Panc1 (cell line): ENCODE results near the gene CNTRL. TPM values are rescaled to one million over a fixed set of nuclear protein-coding genes. Genes with fewer than 3 reads are reported as not detected.

Experiments used
- ATAC-seq: fragments of 200-7000 bp; cut with Tn5 transposase; 2 replicates; pipeline ENCODE4 v1.9.1; 2020; ENCODE audit warnings: mild to moderate bottlenecking, moderate library complexity
- BruUV-seq: library from RNA; stranded (reverse); fragments of 400-500 nt; replicated peaks from 2 replicates; lab custom pipeline; 2021; lab: Mats Ljungman, UMichigan
- CTCF ChIA-PET: fragments of 300-600 bp; sonication (Branson Sonifier 250); formaldehyde crosslinking; loops from one replicate; lab custom pipeline; 2022; ENCODE audit warnings: antibody characterized with exemption; lab: Charles Lee
- POLR2A ChIA-PET: fragments of 300-600 bp; sonication (Branson Sonifier 250); formaldehyde crosslinking; loops from one replicate; lab custom pipeline; 2022; ENCODE audit warnings: antibody characterized with exemption; lab: Charles Lee
- DNase-seq: peaks from one replicate; pipeline ENCODE4 v3.0.0-alpha.2; 2010; ENCODE audit warnings: low read depth, low spot score
- H3K27ac ChIP-seq: 2 replicates; pipeline ENCODE4 v1.5.1; 2011; ENCODE audit warnings: mild to moderate bottlenecking, low read length, inconsistent platforms
- H3K27me3 ChIP-seq: fragments of 200-500 bp; sonication (Bioruptor generic); 2 replicates; pipeline ENCODE4 v1.6.0; 2014; ENCODE audit warnings: low read length, inconsistent platforms; ENCODE audit not compliant: control insufficient read depth, insufficient read depth
- H3K36me3 ChIP-seq: fragments of 200-500 bp; sonication (Bioruptor generic); 2 replicates; pipeline ENCODE4 v1.5.1; 2014; ENCODE audit warnings: inconsistent platforms, mild to moderate bottlenecking, low read length, moderate library complexity; ENCODE audit not compliant: control insufficient read depth, insufficient read depth
- H3K4me1 ChIP-seq: 2 replicates; pipeline ENCODE4 v1.5.1; 2011; ENCODE audit warnings: inconsistent platforms, mild to moderate bottlenecking, low read length, moderate library complexity; ENCODE audit not compliant: control insufficient read depth, insufficient read depth
- H3K4me3 ChIP-seq, 2 experiments: 2 replicates each; pipeline ENCODE4 v1.5.1; 2011 to 2012; ENCODE audit warnings: low read depth in 2 of 2, low read length in 2 of 2, mild to moderate bottlenecking in 2 of 2, inconsistent platforms in 1 of 2, moderate library complexity in 1 of 2
- H3K9me3 ChIP-seq: fragments of 200-500 bp; sonication (Bioruptor generic); 2 replicates; pipeline ENCODE4 v1.5.1; 2014; ENCODE audit warnings: low read depth, mild to moderate bottlenecking, inconsistent platforms, low read length, moderate library complexity; ENCODE audit not compliant: control insufficient read depth, insufficient read depth
- POLR2AphosphoS5 ChIP-seq: IDR thresholded peaks from 2 replicates; pipeline ENCODE4 v1.6.1; 2012; ENCODE audit warnings: mild to moderate bottlenecking, low read depth, low read length, moderate library complexity
- SIN3A ChIP-seq: IDR thresholded peaks from 2 replicates; pipeline ENCODE4 v1.6.1; 2012; ENCODE audit warnings: low read depth, mild to moderate bottlenecking, low read length, moderate library complexity, borderline replicate concordance; ENCODE audit not compliant: insufficient read depth
- TCF7L2 ChIP-seq: IDR thresholded peaks from 2 replicates; pipeline ENCODE4 v1.6.1; 2011; ENCODE audit warnings: mild to moderate bottlenecking, low read depth, low read length, inconsistent platforms
- in situ Hi-C: cut with HindIII; loops from 2 replicates; pipeline ENCODE4 v1.10.0; 2016; ENCODE audit warnings: low sequenced_read_pairs, low pct_unique_long_range_greater_than_20kb
- intact Hi-C: fragments of 100-400 bp; cut with micrococcal nuclease; formaldehyde crosslinking; loops from one replicate; pipeline ENCODE4 v1.10.0; 2022; ENCODE audit not compliant: unreplicated experiment
- total RNA-seq: library from RNA; stranded (reverse); gene quantifications from one replicate; pipeline ENCODE4 v1.2.1, GENCODE V29; 2021; ENCODE audit not compliant: unreplicated experiment
- TF ChIP-seq, protein P1 (sequence below): fragments of 450-650 bp; IDR thresholded peaks from 2 replicates; pipeline ENCODE4 v1.5.1; 2017; ENCODE audit warnings: mild to moderate bottlenecking
- TF ChIP-seq, protein P2 (sequence below), 2 experiments: IDR thresholded peaks; 2 replicates each; pipeline ENCODE4 v1.6.1; 2011 to 2012; ENCODE audit warnings: low read depth in 2 of 2, control low read depth in 1 of 2, low read length in 1 of 2, mild to moderate bottlenecking in 1 of 2, moderate library complexity in 1 of 2; ENCODE audit not compliant: insufficient read depth in 1 of 2

CNTRL gene
- total RNA-seq, 1 experiment from 2014 or later = 11.5 TPM

DNA sequence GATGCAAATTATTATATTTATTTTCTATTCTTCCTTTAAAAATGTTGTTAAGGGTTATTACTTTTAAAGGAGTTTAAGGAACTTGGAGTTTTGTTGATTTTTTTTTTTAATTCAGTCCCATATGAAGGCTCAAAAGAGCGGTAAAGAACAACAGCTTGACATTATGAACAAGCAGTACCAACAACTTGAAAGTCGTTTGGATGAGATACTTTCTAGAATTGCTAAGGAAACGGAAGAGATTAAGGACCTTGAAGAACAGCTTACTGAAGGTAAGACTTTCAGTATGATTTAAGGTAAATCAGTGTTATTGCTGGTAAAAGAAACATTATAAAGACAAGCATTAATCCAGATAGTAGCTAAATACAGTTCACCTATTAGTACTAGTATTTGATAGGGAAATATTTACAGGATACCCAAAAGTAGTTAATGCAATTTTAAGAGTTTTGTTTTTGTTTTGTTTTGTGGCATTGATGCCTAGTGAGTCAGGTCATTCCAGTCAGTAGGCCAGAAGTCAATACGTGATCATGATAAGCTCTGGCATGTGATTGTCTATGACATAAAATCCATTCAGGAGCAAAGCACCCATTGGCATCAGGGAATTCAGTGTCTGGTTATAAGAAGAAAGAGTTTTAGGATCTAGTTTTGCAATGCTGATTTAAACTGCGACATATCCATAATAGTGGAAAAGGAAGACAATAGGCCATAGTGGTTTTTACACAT lies 49.2 kb downstream of the CNTRL start:
- DNase-seq = no peak
- Histone ChIP-seq H3K4me1 (peaks cover 12% of the 10 kb centered on the region), H3K36me3 (no peaks in the 10 kb centered on the region; the same call in 1 of the 2 replicates), H3K27me3 (no peaks in the 10 kb centered on the region), H3K27ac (no peak overlapping the region), H3K9me3 (no peaks in the 10 kb centered on the region), H3K4me3 (no peak overlapping the region)
- POLR2A ChIA-PET = no interaction called here
- no TSS peak for BruUV-seq
- ATAC-seq = no peak
- CTCF ChIA-PET = interaction anchor here (0.7 kb wide), 1 partner anchor 1942 kb away, joined by 9 read pairs; no protein-coding TSS in a partner anchor
- intact Hi-C loops (no loop called here), in situ Hi-C loops (no loop called here)
- TF ChIP-seq TCF7L2 = no peak
- TF ChIP-seq POLR2AphosphoS5 = no peak
- TF ChIP-seq, protein P1, sequence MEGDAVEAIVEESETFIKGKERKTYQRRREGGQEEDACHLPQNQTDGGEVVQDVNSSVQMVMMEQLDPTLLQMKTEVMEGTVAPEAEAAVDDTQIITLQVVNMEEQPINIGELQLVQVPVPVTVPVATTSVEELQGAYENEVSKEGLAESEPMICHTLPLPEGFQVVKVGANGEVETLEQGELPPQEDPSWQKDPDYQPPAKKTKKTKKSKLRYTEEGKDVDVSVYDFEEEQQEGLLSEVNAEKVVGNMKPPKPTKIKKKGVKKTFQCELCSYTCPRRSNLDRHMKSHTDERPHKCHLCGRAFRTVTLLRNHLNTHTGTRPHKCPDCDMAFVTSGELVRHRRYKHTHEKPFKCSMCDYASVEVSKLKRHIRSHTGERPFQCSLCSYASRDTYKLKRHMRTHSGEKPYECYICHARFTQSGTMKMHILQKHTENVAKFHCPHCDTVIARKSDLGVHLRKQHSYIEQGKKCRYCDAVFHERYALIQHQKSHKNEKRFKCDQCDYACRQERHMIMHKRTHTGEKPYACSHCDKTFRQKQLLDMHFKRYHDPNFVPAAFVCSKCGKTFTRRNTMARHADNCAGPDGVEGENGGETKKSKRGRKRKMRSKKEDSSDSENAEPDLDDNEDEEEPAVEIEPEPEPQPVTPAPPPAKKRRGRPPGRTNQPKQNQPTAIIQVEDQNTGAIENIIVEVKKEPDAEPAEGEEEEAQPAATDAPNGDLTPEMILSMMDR = no peak
- no peak for TF ChIP-seq SIN3A
- TF ChIP-seq, protein P2, sequence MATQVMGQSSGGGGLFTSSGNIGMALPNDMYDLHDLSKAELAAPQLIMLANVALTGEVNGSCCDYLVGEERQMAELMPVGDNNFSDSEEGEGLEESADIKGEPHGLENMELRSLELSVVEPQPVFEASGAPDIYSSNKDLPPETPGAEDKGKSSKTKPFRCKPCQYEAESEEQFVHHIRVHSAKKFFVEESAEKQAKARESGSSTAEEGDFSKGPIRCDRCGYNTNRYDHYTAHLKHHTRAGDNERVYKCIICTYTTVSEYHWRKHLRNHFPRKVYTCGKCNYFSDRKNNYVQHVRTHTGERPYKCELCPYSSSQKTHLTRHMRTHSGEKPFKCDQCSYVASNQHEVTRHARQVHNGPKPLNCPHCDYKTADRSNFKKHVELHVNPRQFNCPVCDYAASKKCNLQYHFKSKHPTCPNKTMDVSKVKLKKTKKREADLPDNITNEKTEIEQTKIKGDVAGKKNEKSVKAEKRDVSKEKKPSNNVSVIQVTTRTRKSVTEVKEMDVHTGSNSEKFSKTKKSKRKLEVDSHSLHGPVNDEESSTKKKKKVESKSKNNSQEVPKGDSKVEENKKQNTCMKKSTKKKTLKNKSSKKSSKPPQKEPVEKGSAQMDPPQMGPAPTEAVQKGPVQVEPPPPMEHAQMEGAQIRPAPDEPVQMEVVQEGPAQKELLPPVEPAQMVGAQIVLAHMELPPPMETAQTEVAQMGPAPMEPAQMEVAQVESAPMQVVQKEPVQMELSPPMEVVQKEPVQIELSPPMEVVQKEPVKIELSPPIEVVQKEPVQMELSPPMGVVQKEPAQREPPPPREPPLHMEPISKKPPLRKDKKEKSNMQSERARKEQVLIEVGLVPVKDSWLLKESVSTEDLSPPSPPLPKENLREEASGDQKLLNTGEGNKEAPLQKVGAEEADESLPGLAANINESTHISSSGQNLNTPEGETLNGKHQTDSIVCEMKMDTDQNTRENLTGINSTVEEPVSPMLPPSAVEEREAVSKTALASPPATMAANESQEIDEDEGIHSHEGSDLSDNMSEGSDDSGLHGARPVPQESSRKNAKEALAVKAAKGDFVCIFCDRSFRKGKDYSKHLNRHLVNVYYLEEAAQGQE (IDR thresholded peaks at IDR 0.05; ENCODE audit: insufficient read depth in 1 of 2, low read depth in 2 of 2, low read length in 1 of 2) = no peak

DNA sequence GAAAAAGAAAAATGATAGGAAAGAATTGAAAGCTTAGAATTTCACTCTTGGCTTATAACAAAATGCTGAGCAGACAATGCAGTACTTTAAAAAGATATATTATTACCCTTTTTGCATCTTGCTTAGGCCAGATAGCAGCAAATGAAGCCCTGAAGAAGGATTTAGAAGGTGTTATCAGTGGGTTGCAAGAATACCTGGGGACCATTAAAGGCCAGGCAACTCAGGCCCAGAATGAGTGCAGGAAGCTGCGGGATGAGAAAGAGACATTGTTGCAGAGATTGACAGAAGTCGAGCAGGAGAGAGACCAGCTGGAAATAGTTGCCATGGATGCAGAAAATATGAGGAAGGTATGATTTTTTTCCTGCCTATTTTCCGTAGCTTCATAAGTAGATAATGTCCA lies 50.8 kb downstream of the CNTRL start:
- in situ Hi-C loops = no loop called here

More for the DNA sequence above, 50.8 kb downstream of the CNTRL start:
- TF ChIP-seq, protein P2 (IDR thresholded peaks at IDR 0.05; ENCODE audit: insufficient read depth in 1 of 2, low read depth in 2 of 2, low read length in 1 of 2) = no peak
- TF ChIP-seq POLR2AphosphoS5 (no peak), TCF7L2 (no peak), SIN3A (no peak)
- TF ChIP-seq, protein P1 = no peak
- Histone ChIP-seq H3K27me3 (no peaks in the 10 kb centered on the region), H3K36me3 (no peaks in the 10 kb centered on the region; the same call in 1 of the 2 replicates), H3K4me3 (no peak overlapping the region), H3K27ac (no peak overlapping the region), H3K4me1 (peaks cover 9% of the 10 kb centered on the region), H3K9me3 (no peaks in the 10 kb centered on the region)
- intact Hi-C loops = no loop called here
- CTCF ChIA-PET = no interaction called here
- DNase-seq (no peak), ATAC-seq (no peak)
- BruUV-seq = no TSS peak
- POLR2A ChIA-PET = interaction anchor here (0.6 kb wide), 1 partner anchor 155 kb away, joined by 3 read pairs; no protein-coding TSS in a partner anchor
